NCI-H1105 (cell line): ENCODE measurements around the gene LRP11.
"Not testable (repeated sequence)": the region's sequence is repeated elsewhere in the genome, so short reads cannot be mapped to it uniquely, and the experiment has no call there.

ENCODE experiments used
- DNase-seq: peaks from one replicate; lab custom pipeline; 2025; lab: John Stamatoyannopoulos, UW

Gene LRP11

DNA sequence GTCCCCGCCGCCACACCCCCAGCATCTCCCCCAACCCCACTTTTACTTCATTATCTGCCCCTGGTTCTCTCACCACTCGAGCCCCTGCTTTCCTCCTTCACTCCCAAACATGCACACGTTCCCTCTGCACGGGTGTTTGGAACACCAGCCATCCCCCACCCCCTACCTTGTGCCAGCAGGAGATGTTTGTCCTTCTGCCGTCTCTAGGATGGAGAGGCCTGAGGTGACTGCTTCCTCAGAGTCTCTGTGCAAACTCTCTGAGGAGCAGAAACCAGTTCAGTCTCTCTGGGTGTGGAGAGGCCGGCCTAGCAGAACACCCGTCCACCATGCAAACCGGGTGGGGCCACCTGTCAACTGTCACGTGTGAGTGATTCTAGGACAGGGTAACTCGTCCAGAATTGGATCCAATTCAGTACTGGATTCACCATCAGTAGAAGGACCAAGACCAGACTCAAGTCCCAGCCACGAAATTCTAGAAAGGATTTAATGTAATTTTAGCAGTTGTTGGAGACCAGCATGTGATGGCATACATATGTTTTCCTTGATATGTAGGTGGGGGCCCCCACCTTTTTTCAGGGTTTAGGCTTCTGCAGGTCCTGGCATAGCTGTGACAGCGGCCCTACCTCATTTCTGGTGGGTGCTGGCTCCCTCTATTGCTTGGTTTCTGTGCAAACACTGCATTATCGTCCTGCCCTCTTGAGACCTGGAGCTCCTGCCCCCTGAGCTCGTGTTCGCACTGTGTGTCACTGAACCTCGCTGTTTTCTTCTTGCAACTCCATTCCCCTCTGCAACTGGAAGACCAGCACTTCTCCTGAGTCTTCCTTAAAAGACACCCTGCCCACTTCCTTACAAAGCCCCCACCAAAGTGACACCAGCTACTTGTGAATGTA lies 33.9 kb upstream of the LRP11 start, which contains the start of gene RAET1E:
RAET1E (minus strand) TSS at position 259 of the 890 bp plus-strand sequence. CDS start 7,212 bp downstream, outside the sequence.
- DNase-seq: no peak

DNA sequence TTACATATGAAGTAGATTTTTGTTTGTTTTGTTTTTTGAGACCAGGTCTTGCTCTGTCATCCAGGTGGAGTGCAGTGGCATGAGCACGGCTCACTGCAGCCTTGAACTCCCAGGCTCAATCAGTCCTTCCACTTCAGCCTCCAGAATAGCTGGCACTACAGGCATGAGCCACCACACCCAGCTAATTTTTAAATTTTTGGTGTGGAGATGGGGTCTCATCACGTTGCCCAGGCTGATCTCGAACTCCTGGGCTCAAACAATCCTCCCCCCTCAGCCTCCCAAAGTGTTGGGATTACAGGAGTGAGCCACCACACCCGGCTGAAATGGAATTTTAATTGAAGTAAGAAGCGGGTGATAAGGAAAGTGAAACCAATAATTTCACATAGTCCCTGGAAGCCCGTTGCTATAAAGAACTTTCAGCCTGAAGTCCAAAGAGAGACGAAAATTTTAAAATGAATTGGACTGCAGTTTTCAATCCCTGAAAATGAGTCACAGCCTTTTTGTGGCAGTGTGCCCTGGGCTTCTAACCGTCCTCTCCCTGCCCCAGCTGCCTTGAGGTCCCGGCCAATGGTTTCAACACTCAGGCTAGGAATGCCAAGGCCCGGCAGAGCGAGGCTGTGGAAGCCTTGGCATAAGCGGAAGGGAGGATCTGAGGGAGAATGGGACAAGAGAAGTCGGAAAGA lies 33.0 kb upstream of the LRP11 start:
- DNase-seq: no peak

DNA sequence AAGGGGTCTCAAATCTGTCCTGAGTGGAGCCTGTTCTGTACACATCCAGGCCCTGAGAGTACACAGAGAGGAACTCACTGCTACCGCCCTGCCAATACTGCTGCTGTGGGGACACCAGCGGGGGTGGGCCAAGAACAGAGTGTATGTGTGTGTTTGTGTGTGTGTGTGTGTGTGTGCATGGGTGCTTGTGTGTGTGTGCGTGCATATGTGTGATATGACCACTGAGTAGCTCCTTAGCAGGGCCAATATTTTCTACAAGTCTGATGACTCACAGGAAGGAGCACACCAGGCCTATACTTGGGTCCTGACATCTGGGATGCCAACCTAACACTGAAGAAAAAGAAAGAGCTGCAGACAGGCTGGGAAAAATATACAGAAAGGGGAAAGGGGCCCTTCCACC lies 32.3 kb upstream of the LRP11 start:
- no peak for DNase-seq

DNA sequence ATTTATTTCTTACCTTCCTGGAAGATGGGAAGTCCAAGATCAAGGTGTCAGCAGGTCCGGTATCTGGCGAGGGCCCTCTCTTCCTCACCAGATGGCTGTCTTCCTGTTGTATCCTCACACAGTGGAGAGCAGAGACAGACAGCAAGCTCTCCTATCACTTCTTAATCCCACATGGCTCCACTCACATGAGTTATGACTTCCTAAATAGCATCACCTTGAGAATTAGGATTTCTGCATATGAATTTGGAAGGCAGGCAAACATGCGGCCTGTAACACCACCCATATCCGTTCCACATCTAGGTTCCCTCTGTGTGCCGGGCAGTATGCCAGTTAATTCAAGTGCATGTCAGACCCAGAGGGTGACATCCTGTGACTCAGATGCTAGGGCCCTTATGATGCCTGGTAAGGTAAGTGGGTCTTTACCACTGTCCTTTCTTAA lies 31.7 kb upstream of the LRP11 start:
- no peak for DNase-seq

DNA sequence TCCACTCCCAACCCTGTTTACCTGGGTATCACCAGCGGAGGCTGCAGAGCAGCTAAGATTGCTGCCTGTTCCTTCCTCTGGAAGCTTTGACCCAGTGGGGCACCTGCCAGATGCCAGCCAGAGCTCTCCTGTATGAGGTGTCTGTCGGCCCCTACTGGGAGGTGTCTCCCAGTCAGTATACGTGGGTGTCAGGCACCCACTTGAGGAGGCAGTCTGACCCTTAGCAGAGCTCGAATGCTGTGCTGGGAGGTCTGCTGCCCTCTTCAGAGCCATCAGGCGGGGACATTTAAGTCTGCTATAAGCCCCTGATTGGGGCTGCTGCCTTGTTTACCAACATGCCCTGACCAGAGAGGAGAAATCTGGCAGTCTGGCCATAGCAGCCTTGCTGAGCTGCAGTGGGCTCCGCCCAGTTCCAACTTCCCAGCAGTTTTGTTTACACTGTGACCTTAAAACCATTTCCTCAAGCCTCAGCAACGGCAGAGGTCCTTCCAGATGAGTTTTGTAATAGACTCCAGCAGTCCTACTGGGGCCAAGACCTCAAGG lies 31.0 kb upstream of the LRP11 start:
- DNase-seq: no peak

DNA sequence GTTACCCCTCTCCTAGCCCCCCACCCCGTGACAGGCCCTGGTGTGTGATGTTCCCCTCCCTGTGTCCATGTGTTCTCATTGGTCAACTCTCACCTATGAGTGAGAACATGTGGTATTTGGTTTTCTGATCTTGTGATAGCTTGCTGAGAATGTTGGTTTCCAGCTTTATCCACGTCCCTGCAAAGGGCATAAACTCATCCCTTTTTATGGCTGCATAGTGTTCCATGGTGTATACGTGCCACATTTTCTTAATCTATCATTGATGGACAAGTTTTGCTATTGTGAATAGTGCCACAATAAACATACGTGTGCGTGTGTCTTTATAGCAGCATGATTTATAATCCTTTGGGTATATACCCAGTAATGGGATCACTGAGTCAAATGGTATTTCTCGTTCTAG lies 27.7 kb upstream of the LRP11 start:
- not testable (repeated sequence) for DNase-seq

DNA sequence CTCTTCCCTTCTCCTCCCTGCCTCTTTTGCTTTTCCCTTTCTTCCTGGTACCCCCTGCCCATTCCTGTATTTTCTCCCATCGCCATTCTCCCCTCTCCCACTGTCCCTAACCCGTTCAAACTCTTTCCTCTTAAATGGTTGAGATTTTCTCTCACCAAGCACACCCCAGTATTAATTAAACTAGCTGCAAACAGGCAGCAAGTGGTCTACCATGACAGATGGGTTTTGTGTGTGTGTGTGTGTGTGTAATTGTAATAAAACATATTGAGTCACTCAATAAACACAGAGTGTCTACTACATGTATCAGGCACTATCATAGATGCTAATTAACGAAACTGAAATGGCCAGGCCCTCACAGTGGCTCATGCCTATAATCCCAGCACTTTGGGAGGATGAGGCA lies 27.1 kb upstream of the LRP11 start:
- DNase-seq: no peak

DNA sequence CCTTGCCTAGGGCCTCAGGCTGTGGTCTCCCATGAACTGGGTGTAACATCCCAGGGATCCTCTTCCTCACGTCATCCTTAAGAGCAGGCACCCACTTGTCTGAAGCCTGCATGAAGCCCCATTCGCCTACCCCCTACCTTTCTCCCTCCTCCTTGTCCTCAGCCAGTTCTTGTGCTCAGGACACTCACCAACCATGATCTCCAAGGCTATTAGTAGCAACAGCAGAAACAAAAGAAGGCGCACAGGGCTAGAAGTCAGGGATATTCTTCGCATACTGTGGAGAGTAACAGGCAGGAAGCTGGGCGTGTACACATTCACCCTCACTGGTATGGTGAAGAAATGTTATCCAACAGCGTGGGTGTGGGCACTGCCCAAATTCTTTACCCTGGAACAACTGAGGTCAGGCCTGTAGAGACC lies 26.5 kb upstream of the LRP11 start:
- DNase-seq: no peak

DNA sequence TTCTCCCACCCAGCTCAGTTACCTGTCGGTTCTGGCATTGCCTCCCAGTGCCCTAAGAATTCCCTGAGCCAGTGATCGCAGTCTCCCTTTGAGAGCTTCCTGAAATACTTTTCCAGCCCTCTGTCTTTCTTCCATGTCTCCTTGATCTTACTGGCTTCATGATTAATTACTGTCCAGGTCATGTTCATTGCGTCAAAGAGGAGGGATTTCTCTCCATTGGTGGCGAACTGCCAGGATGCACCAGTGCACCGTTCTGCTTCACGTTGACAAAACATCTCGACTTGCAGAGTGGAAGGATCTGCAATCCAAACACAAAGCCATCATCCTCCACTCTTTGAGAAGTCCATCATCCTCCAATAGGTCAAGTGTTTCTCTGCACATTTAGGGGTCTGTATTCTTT lies 25.2 kb upstream of the LRP11 start:
- no peak for DNase-seq

DNA sequence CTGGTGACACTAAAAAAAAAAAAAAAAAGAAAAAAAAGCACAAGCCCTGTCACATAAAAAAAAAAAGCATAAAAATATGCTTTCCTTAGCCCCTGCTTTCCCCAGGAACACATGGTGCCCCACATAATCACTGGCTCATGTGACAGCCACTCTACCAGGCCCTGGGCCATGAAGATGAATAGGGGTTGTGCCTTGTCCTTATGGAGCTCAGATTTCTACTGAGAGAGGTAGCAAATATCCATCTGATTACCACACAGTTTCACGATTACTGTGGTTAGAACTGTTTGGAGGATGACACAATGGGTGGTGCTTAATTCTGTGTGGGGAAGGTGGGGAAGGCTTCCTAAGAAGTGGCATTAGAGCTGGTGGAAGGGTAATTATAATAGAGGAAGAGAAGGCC lies 24.5 kb upstream of the LRP11 start:
- no peak for DNase-seq

DNA sequence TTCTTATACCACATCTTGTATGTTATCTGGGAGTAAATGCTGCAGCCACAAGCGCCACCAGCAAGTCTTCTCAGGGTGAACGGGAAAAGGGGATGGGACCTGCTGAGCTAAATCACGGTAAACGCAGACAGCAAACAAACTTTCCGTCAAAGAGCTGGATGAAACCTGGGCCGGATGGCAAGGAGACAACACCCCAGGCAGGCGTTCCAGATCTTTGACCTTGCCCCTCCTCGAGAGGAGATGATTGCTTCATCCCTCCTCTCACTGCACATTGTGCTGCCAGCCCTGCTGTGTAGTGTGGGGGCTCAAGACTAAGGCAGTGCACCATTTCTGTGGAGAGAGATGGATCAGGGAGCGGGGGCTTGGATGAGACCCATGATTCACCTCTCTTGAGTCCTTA lies 23.9 kb upstream of the LRP11 start:
- DNase-seq: no peak

DNA sequence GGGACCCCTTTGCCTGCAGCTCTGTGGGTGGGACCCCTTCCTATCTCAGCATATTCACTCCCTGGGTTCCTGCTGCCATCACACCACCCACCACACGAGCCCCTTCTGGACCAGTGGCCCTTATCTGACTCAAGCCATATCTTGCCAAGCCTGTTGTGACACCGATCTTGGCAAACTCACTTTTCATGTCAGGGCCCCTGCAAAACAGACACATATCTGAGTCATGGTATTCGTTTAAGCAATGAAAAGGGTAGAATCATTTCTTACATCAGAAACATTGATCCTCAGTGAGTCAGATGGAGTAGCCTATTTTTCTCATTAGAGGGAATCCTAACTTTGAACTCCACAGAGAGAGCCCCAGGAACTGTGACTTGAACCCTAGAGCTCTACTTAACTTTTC lies 23.2 kb upstream of the LRP11 start:
- DNase-seq: no peak

DNA sequence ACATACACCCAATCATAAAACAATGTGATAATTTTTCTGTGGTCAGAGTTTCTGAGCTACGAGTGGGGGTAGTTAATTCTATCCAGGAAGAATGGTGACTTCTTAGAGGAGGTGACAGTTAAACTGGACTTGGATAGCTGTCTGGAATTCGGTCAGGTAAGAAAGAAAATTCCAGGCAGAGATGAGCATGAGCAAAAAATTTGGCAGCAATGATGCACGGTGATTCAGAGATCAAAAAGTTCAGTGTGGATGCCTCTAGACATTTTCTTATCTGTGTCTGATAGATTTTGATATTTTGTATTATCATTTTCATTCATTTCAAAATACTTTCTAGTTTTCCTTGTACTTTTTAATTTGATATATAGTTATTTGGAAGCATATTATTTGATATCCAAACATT lies 21.7 kb upstream of the LRP11 start:
- no peak for DNase-seq

DNA sequence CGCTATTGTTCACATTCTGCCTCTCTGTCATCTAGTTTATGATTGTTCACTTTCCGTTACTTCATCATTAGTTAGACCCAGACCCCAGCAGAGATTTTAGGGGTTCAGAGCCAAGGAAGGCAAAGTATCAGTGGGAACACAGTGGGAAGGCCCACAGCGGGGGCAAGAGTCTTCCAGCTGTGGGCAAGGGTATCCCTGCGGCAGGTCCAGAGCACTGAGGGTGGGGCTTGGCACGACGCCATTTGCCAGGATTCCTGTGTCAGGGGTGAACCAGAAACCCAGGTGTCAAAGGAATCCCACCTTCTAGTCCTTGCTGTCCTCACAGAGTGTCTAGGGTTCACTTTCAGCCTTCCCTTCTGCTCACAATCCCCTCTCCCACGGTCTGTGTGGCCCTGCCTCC lies 20.5 kb upstream of the LRP11 start:
- no peak for DNase-seq

DNA sequence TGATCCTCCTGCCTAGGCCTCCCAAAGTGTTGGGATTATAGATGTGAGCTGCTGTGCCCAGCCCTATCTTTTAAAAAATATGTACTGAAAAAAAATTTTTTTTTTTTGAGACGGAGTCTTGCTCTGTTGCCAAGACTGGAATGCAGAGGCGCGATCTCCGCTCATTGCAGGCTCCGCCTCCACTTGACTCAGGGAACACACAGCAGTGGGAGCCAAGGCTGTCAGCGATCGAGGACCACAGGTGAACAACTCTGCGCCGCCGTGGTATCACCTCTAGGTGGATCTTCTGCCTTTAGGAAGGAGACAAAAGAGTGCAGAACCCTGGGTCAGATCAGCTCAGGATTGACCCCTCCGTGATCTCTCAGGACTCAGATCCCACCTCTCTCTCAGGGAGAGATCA lies 20.1 kb upstream of the LRP11 start:
- peak; percentile 75 for DNase-seq

DNA sequence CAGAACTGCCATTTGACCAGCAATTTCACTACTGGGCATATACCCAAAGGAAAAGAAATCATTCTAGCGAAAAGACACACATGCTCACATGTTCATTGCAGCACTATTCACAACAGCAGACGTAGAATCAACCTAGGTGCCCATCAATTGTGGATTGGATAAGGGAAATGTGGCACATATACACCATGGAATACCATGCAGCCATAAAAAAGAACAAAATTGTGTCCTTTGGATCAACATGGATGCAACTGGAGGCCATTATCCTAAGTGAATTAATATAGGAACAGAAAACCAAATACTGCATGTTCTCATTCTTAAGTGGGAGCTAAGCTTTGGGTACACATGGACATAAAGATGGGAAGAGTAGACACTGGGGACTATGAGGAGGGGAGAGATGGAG lies 17.7 kb upstream of the LRP11 start:
- DNase-seq: no peak

DNA sequence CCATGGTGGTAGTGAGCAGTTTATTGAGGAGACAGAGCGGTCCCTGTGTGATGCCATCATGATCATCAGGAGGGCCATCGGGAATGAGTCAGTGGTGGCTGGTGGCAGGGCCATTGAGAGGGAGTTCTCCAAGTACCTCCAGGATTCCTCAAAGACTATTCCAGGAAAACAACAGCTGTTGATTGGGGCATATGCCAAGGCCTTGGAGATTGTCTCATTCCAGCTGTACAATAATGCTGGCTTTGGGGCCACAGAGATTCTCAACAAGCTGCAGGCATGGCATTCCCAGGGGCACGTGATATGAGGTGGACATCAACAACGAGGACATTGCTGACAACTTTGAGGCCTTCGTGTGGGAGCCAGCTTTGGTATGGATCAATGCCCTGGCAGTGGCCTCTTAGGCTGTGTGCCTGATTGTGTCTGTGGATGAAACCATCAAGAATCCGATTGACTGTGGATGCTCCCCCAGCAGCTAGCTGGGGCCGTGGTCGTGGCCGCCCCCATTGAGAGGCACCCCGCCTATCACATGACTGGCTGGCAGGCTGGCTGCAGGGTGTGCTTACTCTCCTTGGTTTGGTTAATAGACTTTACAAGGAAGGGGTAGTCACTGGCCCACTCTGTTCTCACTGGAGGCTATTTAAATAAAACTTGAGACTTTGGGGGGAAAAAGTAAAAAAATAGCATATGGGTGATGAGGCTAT lies 17.1 kb upstream of the LRP11 start:
- DNase-seq: no peak

DNA sequence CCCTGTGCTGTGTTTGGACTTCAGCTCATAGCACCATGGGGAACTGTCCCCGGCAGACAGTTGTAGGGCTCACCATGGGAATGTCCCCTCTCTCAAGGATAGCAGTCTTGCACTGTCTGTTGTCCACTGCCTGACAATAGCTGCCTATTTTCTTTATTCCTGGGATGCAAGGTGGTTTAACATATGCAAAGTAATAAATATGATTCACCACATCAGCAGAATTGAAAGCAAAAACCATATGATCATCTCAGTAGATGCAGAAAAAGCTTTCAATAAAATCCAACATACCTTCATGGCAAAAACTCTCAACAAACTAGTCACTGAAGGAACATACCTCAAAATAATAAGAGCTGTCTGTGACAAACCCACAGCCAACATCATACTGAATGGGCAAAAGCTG lies 13.5 kb upstream of the LRP11 start:
- no peak for DNase-seq

DNA sequence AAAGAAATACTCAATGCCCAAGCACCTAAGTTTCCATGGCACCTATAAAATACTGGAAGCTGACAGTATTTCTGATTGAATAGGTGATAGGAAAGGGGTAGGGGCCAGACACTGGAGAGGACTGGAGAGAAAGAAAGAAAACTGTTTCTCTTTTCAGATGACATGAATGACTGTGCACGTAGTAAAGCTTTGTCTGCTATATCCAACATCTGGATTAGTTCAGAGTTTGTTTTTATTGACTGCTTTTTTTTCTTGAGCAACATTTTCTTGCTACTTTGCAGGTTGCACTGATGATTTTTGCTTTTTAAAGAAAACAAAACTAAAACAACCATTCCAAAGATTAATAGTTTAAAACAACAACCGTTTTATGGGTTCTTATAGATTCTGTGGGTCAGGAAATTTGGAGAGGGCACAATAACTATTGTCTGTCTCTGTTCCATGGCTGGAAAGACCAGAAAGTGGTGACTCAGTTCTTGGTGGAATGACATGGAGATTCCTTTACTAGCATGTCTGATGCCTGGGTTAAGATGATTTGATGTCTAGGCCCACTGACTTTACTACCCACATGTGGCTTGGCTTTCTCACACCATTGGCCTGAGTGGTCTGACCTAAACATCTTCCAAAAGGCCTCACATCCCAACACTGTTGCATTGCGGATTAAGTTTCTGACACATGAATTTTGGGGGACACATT lies 12.2 kb upstream of the LRP11 start:
- no peak for DNase-seq

DNA sequence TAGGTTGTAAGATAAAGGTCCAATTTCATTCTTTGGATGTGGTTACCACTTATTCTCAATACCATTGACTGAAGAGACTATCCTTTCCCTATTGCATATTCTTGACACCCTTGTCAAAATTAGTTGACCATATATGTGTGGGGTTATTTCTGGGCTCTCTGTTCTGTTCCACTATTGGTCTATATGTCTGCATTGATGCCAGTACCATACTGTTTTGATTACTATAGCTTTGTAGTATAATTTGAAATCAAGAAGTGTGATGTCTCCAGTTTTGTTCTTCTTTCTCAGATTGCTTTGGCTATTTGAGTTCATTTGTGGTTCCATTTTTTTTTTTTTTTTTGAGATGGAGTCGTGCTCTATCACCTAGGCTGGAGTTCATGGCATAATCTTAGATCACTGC lies 8.1 kb upstream of the LRP11 start:
- no peak for DNase-seq

DNA sequence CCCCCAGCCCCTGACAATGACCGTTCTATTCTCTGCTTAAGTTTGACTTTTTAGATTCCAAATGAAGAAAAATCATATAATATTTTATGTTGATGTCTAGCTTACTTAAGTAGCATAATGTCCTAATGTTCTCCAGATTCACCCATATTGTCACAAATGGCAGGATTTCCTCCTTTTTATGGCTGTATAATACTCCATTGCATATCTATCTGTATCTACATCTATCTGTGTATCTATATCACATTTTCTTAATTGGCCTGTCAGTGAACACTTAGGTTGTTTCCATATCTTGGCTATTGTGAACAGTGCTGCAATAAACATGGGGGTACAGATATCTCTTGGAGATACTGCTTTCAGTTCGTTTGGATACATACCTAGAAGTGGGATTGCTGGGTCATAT lies 7.0 kb upstream of the LRP11 start:
- DNase-seq: no peak
